IMR-90 (cell line): ENCODE data around the gene GPR158.

Source experiments
- CTCF ChIP-seq: conservative IDR thresholded peaks from 2 replicates; pipeline ENCODE4 v1.5.1; 2012; ENCODE audit warnings: mild to moderate bottlenecking, low read depth, low read length, improper control_type of control experiment
- POLR2A ChIP-seq: IDR thresholded peaks from 2 replicates; pipeline ENCODE4 v1.6.1; 2012; ENCODE audit warnings: mild to moderate bottlenecking, low read depth, low read length

DNA sequence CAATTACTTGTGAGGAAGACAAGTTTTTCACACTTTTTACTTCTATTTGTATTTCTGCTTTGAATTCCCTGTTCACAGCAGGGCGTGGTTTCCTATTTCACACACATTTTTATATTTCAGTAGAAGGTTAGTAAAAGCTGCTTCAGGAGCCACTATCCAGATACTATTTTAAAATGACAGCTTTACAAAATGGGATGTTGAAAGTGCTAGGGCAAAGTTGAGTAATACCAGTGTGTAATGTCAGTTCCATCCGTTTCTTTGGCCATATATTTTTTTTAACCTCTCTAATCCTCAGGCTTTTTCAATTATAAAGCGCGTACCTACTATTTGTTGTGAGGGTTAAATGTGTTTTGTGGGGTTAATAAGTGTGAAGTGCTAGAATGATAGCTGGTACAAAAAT, 276.6 kb downstream of the GPR158 start:
- no peak for TF ChIP-seq POLR2A
- TF ChIP-seq CTCF, result no peak
